Activated CD4-positive, CD25-positive, alpha-beta regulatory T cell treated with anti-CD3 and anti-CD28 coated beads, Interleukin-2, amount 50 U/mL, for 16 hours (primary cell): Measurements from ENCODE around the gene XPC.

Experiments
- DNase-seq: peaks from one replicate; pipeline ENCODE4 v3.0.0-alpha.2; 2020; ENCODE audit warnings: low read depth, low spot score

XPC gene

DNA sequence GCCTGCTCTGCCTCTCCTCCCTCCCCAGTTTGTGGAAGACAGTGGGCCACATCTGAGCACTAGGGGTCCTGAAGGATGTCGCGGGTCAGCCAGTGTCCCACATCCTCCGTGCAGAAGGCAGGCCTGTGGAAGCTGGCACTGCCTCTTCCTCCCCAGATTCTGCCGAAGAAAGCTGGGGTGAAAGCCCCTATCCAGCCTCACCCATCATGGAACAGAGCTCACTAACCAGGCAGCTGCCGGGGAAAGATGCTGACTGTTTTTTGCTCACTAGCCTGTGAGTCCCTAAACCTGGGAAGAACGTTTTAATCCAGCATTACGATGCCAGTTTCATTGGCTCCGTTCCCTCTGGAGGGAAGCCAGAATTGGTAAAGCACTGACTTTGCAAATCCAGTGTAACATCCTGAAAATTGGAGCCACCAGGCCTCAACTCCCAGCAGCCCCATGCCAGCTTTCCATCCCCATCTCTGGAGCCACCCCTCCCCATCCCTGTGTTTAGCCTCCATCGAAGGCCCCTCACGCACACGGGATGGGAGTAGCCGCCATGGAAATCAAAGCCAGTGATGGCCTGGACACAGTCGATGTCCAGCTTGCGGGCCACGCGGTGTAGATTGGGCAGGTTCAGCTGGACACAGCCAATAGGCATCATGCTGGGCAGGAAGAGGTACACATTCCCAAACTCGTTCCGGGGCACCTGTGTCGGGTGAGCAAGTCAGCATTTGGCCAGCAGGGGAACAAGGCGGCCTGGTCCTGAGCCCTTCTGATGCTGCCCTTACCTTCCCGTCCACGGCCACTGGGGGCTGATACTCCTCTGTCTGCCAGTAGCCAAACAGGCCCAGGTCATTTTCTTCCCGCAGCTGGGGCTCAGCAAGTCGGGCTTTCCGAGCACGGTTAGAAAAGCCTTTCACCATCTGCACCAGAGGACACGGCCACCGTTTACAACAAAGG is 30.1 kb downstream of the XPC start:
- DNase-seq: no peak

GRCh38 chr3:14147617-14148016 is 30.8 kb downstream of the XPC start:
- DNase-seq: no peak

- no peak for DNase-seq
These were observed 31.4 kb downstream of the XPC start for GRCh38 chr3:14147066-14147435.

- no peak for DNase-seq
These were observed 31.9 kb downstream of the XPC start for GRCh38 chr3:14146381-14147065.

- no peak for DNase-seq
These were observed 32.6 kb downstream of the XPC start for GRCh38 chr3:14145670-14146380.

DNA sequence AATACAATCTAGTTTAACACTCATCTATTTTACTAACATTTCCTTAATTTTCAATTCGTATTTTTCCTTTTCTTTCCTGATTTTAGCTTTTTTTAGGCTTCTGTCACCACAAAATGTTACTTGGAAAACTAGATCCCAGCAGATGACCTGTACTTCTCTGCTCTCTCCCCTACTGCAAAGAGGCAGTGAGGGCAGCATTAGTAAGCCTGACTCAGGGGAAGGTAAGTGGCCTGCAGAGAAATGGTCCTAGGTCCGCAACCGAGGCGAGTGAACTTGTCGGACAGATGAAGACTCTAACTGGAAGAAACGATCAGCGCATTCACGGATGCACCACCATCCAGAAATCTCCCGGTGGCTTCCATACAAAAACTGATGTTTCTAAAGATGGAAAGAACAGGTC is 33.2 kb downstream of the XPC start:
- no peak for DNase-seq

DNA sequence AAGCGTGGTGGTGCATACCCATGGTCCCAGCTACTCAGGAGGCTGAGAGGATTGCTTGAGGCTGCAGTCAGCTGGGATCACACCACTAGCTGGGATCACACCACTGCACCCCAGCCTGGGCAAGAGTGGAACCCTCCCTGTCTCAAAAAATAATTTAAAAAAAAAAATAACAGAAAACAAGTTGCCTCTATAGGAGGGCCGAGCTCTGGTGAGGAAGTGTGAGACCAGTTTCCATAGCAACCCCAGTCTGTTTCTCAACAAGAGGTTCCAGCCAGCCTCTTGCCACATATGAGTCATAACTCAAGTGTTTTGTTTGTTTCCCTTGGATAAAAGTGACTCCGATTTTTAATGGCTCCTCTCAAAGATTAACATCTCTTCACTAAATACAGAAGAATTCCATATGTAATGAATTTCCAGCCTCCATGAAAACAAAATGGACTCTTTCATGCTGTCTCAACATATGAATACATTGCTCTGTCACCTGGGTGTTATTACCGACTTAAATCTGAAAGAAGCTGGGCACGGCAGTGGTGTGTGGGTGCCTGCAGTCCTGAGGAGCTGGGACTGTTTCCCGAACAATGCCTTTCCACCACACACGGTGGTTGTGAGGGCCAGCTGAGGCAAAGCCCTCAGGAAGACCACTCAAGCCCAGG is 33.9 kb downstream of the XPC start:
- DNase-seq: peak; percentile 44

DNA sequence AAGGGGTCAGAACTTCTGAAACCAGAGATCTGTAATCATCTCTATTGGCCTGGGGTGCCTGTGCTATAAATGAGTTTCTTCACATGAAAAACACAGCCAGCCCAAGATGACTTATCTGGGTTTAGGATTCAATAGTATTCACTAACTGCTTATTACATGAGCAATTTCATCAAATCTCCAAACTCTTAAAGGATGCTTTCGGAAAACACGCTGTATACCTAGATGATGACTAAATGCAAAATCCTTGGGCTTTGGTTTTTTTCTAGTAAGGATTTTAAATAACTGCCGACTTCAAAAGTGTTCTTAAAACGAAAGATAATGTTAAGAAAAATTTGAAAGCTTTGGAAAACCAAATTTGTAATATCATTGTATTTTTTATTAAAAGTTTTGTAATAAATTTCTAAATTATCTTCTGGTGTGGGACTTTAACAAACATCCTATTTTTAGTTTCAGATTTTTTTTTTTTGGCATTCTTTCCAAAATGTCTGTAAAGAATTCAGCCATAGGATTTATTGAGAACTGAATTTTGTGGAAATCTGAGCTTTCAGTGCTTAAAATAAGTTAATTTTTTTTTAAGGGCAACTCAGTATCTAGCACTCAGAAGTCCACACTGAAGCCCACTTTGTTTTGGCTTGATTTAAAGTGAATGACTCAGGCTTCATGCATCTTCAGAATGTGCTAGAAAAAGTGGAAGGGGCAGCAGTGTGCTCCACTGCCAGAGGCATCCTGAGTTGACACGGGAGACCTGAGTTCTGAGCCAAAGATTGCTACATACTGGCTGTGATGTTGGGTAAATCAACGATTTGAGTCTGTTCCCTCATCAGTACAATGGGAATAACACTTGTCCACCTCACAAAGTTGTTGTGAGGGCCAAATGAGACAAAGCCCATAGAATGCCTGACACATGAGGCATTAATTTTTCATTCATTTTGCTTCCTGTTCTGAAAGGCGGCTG is 34.9 kb downstream of the XPC start:
- DNase-seq: no peak

- peak; percentile 17 for DNase-seq
These were observed 35.7 kb downstream of the XPC start for GRCh38 chr3:14142567-14143270.

DNA sequence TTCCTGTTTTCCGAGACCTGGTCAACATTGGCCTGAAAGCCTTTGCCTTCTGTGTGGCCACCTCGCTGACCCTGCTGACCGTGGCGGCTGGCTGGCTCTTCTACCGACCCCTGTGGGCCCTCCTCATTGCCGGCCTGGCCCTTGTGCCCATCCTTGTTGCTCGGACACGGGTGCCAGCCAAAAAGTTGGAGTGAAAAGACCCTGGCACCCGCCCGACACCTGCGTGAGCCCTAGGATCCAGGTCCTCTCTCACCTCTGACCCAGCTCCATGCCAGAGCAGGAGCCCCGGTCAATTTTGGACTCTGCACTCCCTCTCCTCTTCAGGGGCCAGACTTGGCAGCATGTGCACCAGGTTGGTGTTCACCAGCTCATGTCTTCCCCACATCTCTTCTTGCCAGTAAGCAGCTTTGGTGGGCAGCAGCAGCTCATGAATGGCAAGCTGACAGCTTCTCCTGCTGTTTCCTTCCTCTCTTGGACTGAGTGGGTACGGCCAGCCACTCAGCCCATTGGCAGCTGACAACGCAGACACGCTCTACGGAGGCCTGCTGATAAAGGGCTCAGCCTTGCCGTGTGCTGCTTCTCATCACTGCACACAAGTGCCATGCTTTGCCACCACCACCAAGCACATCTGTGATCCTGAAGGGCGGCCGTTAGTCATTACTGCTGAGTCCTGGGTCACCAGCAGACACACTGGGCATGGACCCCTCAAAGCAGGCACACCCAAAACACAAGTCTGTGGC is 36.6 kb downstream of the XPC start:
- no peak for DNase-seq

- no peak for DNase-seq
These were observed 37.3 kb downstream of the XPC start for GRCh38 chr3:14141144-14141543.

DNA sequence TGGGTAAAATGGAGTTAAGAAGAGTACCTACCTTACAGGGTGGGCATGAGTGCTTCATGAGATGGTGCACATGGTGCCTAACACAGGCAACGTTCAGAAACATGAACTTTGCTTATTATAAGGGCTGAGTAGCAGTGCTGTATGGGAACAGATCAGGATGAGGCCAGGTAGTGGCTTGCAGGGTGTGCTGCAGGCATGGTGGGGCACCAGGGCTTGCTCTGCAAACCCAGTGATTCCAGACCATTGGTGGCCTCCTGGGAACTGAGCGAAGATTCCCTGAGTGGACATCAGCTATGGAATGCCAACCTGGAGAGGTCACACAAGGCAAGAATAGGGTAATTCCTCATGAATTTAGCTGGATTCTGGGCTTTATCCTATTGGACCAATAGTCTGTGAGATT is 37.7 kb downstream of the XPC start:
- DNase-seq: no peak

DNA sequence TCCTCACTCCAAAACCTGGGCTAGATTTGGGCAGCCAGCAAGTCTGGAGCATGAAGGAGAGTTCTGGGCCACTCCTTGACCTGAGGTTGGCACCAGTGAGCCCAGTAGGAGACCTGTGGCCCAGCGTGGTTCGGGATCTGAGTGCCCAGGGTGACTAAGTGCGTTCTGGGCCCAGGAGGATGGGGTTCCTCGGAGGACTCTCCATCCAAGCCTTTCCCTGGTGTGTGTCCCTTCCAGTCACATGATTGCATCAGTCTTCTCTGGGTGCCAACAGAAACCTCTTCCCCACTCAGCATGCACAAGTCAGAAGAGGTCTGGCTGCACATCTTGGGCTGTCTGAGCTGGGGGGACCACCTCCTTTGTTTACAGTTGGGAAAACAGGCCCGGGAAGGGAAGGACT is 38.6 kb downstream of the XPC start:
- DNase-seq: no peak

DNA sequence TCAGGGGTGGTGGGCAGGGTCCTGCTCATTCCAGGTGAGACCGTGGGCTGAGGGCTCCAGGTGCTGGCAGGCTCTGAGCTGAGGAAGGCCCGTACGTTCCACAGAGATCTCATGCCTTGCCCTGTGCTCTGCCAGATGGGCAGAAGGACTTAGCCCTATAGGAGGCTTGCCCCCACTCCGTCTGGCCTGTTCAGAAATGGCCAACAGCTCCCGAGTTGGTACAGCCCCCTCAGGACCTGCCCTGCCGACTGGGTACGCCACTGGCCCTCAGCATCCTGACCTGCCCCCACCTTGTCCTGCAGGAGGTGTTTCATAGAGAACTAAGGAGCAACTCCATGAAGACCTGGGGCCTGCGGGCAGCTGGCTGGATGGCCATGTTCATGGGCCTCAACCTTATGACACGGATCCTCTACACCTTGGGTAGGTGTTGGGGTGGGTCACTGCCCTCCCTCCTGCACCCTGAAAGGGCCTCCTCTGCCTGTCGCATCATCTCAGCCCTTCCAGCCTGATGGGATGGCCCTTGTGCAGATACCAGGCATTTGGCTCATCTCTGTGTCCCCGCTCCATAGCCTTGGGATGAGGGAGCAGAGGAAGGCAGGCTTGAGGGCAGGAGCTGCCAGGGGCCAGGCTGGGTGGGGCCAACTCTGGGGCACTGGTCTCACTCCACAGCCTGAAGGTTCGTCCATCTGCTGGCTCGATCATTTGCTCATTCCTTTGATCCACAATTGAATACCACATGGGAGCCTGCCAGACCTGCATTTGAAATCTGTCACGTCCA is 39.3 kb downstream of the XPC start:
- no peak for DNase-seq

GRCh38 chr3:14138109-14138877 is 40.1 kb downstream of the XPC start:
- no peak for DNase-seq

DNA sequence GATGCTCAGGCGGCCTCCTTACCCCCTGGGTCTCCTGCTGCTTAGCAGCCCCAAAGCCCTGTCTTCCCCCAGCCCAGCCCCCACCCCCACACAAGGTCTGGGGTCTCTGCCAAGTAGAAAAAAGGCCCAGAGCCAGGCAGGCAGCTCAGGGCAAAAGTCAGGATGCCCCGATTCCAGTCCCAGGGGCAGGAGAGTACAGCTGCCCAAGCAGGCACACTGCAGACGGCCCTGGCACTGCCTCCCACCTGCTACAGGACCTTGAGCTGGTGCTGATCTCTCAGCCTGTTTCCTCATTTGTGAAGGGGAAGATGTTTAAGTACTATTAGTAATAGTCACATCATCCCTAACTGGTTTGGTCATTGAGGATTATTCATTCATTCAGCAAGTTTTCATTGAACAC is 41.0 kb downstream of the XPC start:
- DNase-seq: no peak

DNA sequence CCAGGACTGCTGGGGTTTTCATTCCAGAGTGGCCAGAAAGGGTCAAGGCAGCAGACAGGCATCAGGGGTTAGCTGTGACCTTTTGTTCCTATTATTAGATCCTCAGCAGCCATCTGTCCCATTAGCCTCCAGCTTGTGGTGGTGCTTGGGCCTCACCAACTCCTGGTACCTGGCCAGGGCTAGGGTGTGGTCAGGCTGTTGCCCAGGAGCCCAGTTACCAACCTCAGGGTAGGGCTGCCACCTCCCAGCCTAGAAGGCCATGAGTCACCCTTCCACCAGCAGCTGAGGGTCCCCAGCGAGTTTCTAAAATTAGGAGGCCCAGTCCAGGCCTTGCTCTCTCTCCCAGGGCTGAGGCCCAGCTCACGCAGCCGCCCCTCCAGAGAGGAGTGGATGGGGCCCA is 41.4 kb downstream of the XPC start:
- DNase-seq: no peak

DNA sequence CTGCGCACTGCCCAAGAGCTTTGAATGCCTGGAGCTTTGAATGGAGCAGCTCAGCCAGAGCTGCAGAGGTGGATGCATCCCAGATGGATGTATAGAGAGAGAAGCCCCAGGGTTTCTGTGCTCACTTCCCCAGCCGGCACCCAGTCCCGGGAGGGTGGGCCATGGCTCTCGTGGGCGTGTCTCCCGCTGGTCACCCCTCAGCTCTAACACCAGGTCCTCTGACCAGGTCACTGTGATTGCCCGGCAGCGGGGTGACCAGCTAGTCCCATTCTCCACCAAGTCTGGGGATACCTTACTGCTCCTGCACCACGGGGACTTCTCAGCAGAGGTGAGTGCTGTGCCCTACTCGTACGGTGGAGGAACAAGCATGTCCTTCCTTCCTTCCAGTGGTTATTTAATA is 42.8 kb downstream of the XPC start:
- no peak for DNase-seq
